HG02798 (cell line): Measurements from ENCODE around the gene SMCP.

ENCODE experiments used
- ATAC-seq: cut with Tn5 transposase; IDR thresholded peaks from one replicate; pipeline ENCODE4 v1.9.1; 2021; ENCODE audit warnings: mild to moderate bottlenecking; ENCODE audit not compliant: unreplicated experiment, poor library complexity

The SMCP gene

DNA sequence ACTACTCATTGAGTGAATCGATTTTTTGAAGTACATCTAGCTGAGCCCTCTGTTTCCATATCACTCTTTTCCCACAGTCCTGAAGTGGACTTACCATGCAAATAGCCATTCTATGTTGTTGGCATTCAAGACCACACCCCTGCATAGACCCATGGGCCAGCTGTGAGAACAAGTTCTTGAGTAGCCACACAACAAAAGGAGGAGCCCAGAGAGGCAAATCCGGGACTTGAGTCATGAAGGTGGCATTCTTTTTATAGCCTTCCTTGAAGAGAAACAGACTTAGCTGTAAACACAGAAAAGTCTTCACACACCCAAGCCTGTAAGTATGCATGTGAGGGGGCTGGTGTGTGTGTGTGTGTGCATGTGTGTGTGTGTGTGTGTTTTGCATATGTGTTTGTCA lies 55.1 kb downstream of the SMCP start:
- no peak for ATAC-seq
